H1 (cell line): ENCODE data around the gene NCBP1.

ENCODE experiments used
- CHD2 ChIP-seq: IDR thresholded peaks from 2 replicates; pipeline ENCODE4 v1.6.1; 2012; ENCODE audit warnings: low read length, improper control_type of control experiment
- EZH2 ChIP-seq: fragments of 200-600 bp; sonication (generic); IDR thresholded peaks from 2 replicates; pipeline ENCODE4 v1.7.1; 2012; ENCODE audit warnings: low read depth, mild to moderate bottlenecking, moderate library complexity, low read length, inconsistent platforms; ENCODE audit not compliant: severe bottlenecking
- GABPA ChIP-seq: IDR thresholded peaks from 2 replicates; pipeline ENCODE4 v1.6.1; 2011; ENCODE audit warnings: mild to moderate bottlenecking, low read length, moderate library complexity, borderline replicate concordance; ENCODE audit not compliant: insufficient read depth
- HDAC2 ChIP-seq, 2 experiments: fragments of 300-600 bp in 1 of 2; sonication (generic) in 1 of 2; IDR thresholded peaks; 2 replicates each; pipeline ENCODE4 v1.6.1; 2011 to 2012; ENCODE audit warnings: low read depth in 2 of 2, low read length in 2 of 2, mild to moderate bottlenecking in 2 of 2, moderate library complexity in 2 of 2, borderline replicate concordance in 1 of 2, inconsistent platforms in 1 of 2
- JUN ChIP-seq: IDR thresholded peaks from 2 replicates; pipeline ENCODE4 v1.6.1; 2011; ENCODE audit warnings: low read depth, mild to moderate bottlenecking, improper control_type of control experiment, low read length
- POLR2A ChIP-seq, 2 experiments: IDR thresholded peaks; 1 replicate in 1 of 2; 2 replicates in 1 of 2; pipeline ENCODE4 v1.6.1; 2011; ENCODE audit warnings: low read depth in 2 of 2, low read length in 2 of 2, mild to moderate bottlenecking in 2 of 2; ENCODE audit errors: control extremely low read depth in 1 of 2
- POLR2AphosphoS5 ChIP-seq: IDR thresholded peaks from 2 replicates; pipeline ENCODE4 v1.6.1; 2011; ENCODE audit warnings: low read depth, low read length
- SP2 ChIP-seq: IDR thresholded peaks from 2 replicates; pipeline ENCODE4 v1.6.1; 2012; ENCODE audit warnings: mild to moderate bottlenecking, low read length, inconsistent platforms
- TBP ChIP-seq: IDR thresholded peaks from 2 replicates; pipeline ENCODE4 v1.6.1; 2011; ENCODE audit warnings: low read depth, low read length, improper control_type of control experiment
- TCF12 ChIP-seq: IDR thresholded peaks from 2 replicates; pipeline ENCODE4 v1.6.1; 2011; ENCODE audit warnings: low read depth, mild to moderate bottlenecking, low read length
- ZNF274 ChIP-seq: IDR thresholded peaks from 2 replicates; pipeline ENCODE4 v1.7.0; 2012; ENCODE audit warnings: low read length, borderline replicate concordance; ENCODE audit errors: extremely low read depth
- TF ChIP-seq, protein P1 (sequence below), 3 experiments: IDR thresholded peaks; 1 replicate in 2 of 3; 2 replicates in 1 of 3; pipeline versions ENCODE4 v1.5.1 to v1.6.1; 2011; ENCODE audit warnings: low read length in 3 of 3, mild to moderate bottlenecking in 3 of 3, inconsistent platforms in 2 of 3, low read depth in 1 of 3, moderate library complexity in 1 of 3; ENCODE audit not compliant: insufficient read depth in 1 of 3; ENCODE audit errors: control extremely low read depth in 1 of 3

GRCh38 chr9:97704345-97704677 is 70.7 kb downstream of the NCBP1 start:
- no peak for TF ChIP-seq ZNF274
- TF ChIP-seq, protein P1, sequence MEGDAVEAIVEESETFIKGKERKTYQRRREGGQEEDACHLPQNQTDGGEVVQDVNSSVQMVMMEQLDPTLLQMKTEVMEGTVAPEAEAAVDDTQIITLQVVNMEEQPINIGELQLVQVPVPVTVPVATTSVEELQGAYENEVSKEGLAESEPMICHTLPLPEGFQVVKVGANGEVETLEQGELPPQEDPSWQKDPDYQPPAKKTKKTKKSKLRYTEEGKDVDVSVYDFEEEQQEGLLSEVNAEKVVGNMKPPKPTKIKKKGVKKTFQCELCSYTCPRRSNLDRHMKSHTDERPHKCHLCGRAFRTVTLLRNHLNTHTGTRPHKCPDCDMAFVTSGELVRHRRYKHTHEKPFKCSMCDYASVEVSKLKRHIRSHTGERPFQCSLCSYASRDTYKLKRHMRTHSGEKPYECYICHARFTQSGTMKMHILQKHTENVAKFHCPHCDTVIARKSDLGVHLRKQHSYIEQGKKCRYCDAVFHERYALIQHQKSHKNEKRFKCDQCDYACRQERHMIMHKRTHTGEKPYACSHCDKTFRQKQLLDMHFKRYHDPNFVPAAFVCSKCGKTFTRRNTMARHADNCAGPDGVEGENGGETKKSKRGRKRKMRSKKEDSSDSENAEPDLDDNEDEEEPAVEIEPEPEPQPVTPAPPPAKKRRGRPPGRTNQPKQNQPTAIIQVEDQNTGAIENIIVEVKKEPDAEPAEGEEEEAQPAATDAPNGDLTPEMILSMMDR (IDR thresholded peaks at IDR 0.05; ENCODE audit: control extremely low read depth in 1 of 3, insufficient read depth in 1 of 3, low read depth in 1 of 3, low read length in 3 of 3), result no peak
- no peak for TF ChIP-seq JUN
- no peak for TF ChIP-seq CHD2
- TF ChIP-seq EZH2, result no peak
- TF ChIP-seq HDAC2 (IDR thresholded peaks at IDR 0.05; ENCODE audit: borderline replicate concordance in 1 of 2, low read depth in 2 of 2, low read length in 2 of 2), result no peak
- no peak for TF ChIP-seq TCF12
- TF ChIP-seq POLR2AphosphoS5, result no peak
- no peak for TF ChIP-seq POLR2A (IDR thresholded peaks at IDR 0.05; ENCODE audit: control extremely low read depth in 1 of 2, low read depth in 2 of 2, low read length in 2 of 2)
- no peak for TF ChIP-seq GABPA
- no peak for TF ChIP-seq SP2
- TF ChIP-seq TBP, result no peak
